Bronchial epithelial cell (primary cell): ENCODE data around the gene VSX2. TPM values are rescaled to one million over a fixed set of nuclear protein-coding genes. Genes with fewer than 3 reads are reported as not detected.

ENCODE experiments used
- DNase-seq: peaks from one replicate; pipeline ENCODE4 v3.0.0-alpha.2; 2010; ENCODE audit warnings: low read depth
- FAIRE-seq: peaks from 2 replicates; lab custom pipeline; 2011; peaks lifted over from hg19 to GRCh38; lab: Jason Lieb, UNC
- H3K27me3 ChIP-seq: 2 replicates; pipeline ENCODE4 v1.5.1; 2011; ENCODE audit warnings: low read length; ENCODE audit not compliant: control insufficient read depth, insufficient read depth
- H3K36me3 ChIP-seq: 2 replicates; pipeline ENCODE4 v1.5.1; 2011; ENCODE audit warnings: low read length; ENCODE audit not compliant: control insufficient read depth, insufficient read depth
- H3K4me3 ChIP-seq: 2 replicates; pipeline ENCODE4 v1.5.1; 2011; ENCODE audit warnings: mild to moderate bottlenecking, low read depth, low read length, control low read depth
- total RNA-seq: library from RNA; depleted of rRNA; stranded (reverse); fragments of >200 nt; gene quantifications from 2 replicates; pipeline ENCODE4 v1.2.1, GENCODE V29; 2014
- TF ChIP-seq, protein P1 (sequence below): IDR thresholded peaks from 2 replicates; pipeline ENCODE4 v1.5.1; 2011; ENCODE audit warnings: mild to moderate bottlenecking, moderate library complexity, low read length, control low read depth, inconsistent platforms; ENCODE audit not compliant: insufficient read depth, severe bottlenecking

The VSX2 gene
- total RNA-seq, 1 donor from 2014 or later, result not detected

DNA sequence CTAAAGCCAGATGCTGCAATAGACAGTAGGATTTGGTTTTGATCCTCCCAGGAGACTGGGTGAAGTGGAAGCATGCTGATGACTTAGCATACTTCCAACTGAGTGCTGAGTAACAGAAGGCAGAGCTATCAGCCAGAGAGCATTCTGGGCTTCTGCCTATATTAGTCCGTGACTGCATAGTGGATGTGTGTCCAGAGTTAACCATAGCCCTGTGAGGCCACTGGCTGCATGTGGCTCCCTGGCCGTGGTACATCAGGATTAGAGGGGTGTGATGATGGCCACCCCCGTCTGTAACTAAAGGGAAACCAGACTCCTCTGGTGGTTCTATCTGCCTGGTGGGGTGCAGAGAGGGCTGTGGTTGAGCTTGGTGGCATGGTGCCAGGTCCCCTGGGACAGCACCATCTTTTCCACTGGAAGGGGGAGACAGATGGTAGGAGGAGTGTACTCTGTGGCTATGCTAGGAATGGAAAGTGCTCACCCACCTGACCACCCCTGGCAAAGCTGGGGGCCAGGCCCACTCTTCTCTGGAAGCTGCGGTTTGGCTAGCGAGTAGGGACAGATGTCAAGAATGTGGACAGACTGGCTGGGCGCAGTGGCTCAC, 36.1 kb downstream of the VSX2 start:
- FAIRE-seq (peak; percentile 40), DNase-seq (peak; percentile 68)
- Histone ChIP-seq H3K4me3 (no peak overlapping the region), H3K36me3 (no peaks in the 10 kb centered on the region), H3K27me3 (peaks cover 2% of the 10 kb centered on the region)
- TF ChIP-seq, protein P1, sequence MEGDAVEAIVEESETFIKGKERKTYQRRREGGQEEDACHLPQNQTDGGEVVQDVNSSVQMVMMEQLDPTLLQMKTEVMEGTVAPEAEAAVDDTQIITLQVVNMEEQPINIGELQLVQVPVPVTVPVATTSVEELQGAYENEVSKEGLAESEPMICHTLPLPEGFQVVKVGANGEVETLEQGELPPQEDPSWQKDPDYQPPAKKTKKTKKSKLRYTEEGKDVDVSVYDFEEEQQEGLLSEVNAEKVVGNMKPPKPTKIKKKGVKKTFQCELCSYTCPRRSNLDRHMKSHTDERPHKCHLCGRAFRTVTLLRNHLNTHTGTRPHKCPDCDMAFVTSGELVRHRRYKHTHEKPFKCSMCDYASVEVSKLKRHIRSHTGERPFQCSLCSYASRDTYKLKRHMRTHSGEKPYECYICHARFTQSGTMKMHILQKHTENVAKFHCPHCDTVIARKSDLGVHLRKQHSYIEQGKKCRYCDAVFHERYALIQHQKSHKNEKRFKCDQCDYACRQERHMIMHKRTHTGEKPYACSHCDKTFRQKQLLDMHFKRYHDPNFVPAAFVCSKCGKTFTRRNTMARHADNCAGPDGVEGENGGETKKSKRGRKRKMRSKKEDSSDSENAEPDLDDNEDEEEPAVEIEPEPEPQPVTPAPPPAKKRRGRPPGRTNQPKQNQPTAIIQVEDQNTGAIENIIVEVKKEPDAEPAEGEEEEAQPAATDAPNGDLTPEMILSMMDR, result no peak

DNA sequence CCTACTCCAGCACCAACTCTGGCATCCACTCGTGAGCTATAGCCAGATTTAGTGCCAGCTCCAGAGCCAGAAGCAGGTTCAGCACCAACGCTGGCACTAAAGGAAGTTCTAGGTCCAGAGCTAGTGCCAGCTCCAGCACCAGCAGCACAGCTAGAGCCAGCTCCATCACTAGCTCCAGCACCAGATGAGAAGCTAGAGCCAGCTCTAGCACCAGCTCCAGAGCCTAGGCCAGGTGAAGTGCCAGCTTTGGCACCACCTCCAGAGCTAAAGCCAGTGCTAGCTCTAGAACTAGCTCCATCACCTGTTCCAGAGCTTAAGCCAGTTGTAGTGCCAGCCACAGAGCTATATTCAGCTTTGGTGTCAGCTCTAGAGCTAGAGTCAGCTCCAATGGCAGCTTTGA, 38.8 kb downstream of the VSX2 start:
- no peaks in the 10 kb centered on the region for H3K36me3 ChIP-seq
- DNase-seq (no peak), FAIRE-seq (no peak)
- TF ChIP-seq, protein P1, result no peak
- H3K27me3 ChIP-seq, result peaks cover 2% of the 10 kb centered on the region
- no peak overlapping the region for H3K4me3 ChIP-seq

DNA sequence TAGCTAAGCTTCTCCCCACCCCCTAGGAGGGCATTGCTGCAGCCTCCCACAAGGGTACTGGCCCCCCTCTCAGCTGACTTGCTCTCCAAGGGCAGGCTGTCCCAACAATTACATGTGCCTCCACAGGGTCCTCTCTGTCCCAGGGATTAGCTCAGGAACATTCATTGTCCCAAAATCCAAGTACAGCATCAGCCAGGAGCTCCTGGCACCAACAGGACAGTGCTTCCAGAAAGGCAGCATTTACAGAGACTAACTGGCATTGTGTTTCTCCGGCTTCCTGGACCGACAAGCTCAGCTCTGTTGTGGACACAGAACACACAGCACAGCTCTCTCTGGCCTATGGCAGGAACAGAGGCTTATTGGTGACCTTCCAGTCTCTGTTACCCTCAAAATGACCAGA, 41.8 kb downstream of the VSX2 start:
- FAIRE-seq (no peak), DNase-seq (no peak)
- Histone ChIP-seq H3K36me3 (peaks cover 5% of the 10 kb centered on the region), H3K27me3 (peaks cover 2% of the 10 kb centered on the region), H3K4me3 (no peak overlapping the region)
- TF ChIP-seq, protein P1, result no peak

DNA sequence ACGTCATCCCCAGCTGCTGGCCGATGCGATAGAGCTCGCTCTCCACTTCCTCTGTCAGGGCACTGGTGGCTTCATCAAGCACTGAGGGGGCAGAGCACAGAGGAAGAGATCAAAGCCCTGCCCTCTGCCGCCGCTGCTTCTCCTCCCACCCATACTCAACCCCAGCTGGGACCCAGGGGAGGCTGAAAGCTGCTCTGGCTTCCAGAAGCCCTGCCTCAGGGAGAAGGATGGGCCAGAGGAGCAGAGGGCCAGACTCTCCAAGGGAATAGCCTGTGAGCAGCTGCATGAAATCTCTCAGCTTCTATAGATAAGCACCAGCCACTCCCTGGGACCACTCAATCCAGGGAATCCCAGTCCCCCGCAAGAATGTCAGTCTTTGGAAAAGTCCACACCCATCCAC, 47.5 kb downstream of the VSX2 start:
- FAIRE-seq (no peak), DNase-seq (no peak)
- Histone ChIP-seq H3K27me3 (no peaks in the 10 kb centered on the region), H3K36me3 (peaks cover 23% of the 10 kb centered on the region), H3K4me3 (no peak overlapping the region)
- TF ChIP-seq, protein P1, result no peak

DNA sequence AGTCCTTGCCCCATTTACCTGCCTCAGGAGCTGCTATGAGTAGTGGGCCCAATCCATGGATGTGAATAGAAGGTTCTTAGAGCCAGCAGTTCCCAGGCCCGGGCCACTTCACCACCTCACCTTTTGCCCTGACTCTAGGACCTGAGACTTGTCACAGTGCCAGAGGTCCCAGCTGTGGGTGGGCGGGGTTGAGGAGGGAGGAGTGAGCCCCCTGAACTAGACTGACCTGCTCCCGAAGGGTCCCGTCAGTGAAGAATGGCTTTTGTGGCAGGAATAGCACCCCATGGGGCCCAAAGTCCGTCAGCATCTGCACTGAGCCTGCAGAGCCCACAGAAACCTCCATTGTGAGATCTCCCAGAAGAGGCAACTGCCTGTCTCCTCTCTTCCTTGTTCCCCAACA, 50.6 kb downstream of the VSX2 start:
- peaks cover 25% of the 10 kb centered on the region for H3K36me3 ChIP-seq
- TF ChIP-seq, protein P1, result no peak
- H3K27me3 ChIP-seq, result no peaks in the 10 kb centered on the region
- no peak overlapping the region for H3K4me3 ChIP-seq
- FAIRE-seq (no peak), DNase-seq (no peak)

DNA sequence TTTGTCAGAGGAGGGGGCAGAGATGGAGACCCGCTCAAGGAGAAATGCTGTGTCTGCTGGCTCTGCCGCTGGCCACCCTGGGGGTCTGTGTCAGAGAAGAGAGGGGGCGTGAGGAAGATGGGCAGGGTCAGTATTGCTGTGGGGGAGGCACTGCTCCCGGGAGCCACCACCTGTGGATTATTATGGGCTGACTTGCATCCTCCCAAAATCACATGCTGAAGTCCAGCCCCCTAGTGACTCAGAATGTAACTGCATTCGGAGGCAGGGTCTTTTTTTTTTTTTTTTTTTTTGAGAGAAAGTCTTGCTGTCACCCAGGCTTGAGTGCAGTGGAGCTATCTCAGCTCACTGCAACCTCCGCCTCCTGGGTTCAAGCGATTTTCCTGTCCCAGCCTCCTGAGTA, 51.2 kb downstream of the VSX2 start:
- TF ChIP-seq, protein P1, result peak; percentile 42
- FAIRE-seq (no peak), DNase-seq (peak; percentile 22)
- H3K4me3 ChIP-seq, result no peak overlapping the region
- H3K27me3 ChIP-seq, result no peaks in the 10 kb centered on the region
- peaks cover 27% of the 10 kb centered on the region for H3K36me3 ChIP-seq
